Activated CD8-positive, alpha-beta T cell treated with anti-CD3 and anti-CD28 coated beads for 36 hours (primary cell): Measurements from ENCODE around the gene OGFR. TPM values are rescaled to one million over a fixed set of nuclear protein-coding genes. Genes with fewer than 3 reads are reported as not detected.

Experiments
- ATAC-seq: fragments of 200-7000 bp; cut with Tn5 transposase; one replicate; pipeline ENCODE4 v1.10.0; 2021; ENCODE audit warnings: mild to moderate bottlenecking, moderate library complexity
- CTCF ChIA-PET: fragments of 350-600 bp; sonication (Branson Sonifier 250); formaldehyde crosslinking; loops from one replicate; lab custom pipeline; 2021; ENCODE audit warnings: antibody characterized with exemption; lab: Charles Lee
- POLR2A ChIA-PET: fragments of 350-600 bp; sonication (Branson Sonifier 250); formaldehyde crosslinking; loops from one replicate; lab custom pipeline; 2021; ENCODE audit warnings: antibody characterized with exemption; lab: Charles Lee
- DNase-seq: peaks from one replicate; pipeline ENCODE4 v3.0.0-alpha.2; 2020
- H3K27ac Mint-ChIP-seq: one replicate; pipeline ENCODE4 v1.8.0; 2021; ENCODE audit warnings: mild to moderate bottlenecking, mixed read lengths
- H3K27me3 Mint-ChIP-seq: one replicate; pipeline ENCODE4 v1.8.0; 2021; ENCODE audit warnings: mixed read lengths
- H3K36me3 Mint-ChIP-seq: one replicate; pipeline ENCODE4 v1.8.0; 2021; ENCODE audit warnings: low read depth, mixed read lengths
- H3K4me1 Mint-ChIP-seq: one replicate; pipeline ENCODE4 v1.8.0; 2021; ENCODE audit warnings: low read depth, mixed read lengths
- H3K4me3 Mint-ChIP-seq: one replicate; pipeline ENCODE4 v1.8.0; 2021; ENCODE audit warnings: mild to moderate bottlenecking, moderate library complexity, mixed read lengths
- H3K9me3 Mint-ChIP-seq: one replicate; pipeline ENCODE4 v1.8.0; 2021; ENCODE audit warnings: mixed read lengths
- intact Hi-C: fragments of 100-400 bp; cut with micrococcal nuclease; formaldehyde crosslinking; loops from one replicate; pipeline ENCODE4 v1.10.0; 2022
- total RNA-seq, 2 experiments: library from RNA; stranded (reverse); gene quantifications; one replicate each; pipeline ENCODE4 v1.2.3, GENCODE V29; 2021
- TF ChIP-seq, protein P1 (sequence below): fragments of 200-600 bp; IDR thresholded peaks from one replicate; pipeline ENCODE4 v1.8.0; 2022; ENCODE audit warnings: antibody characterized with exemption, mild to moderate bottlenecking

The OGFR gene
- total RNA-seq, 2 experiments from 2014 or later: 53.6 to 55.2 TPM

GRCh38 chr20:62860924-62861691, 56.5 kb downstream of the OGFR start:
- H3K4me1 Mint-ChIP-seq: peaks cover 19% of the 10 kb centered on the region
- DNase-seq: peak; percentile 49
- intact Hi-C loops: no loop called here
- H3K27me3 Mint-ChIP-seq: no peaks in the 10 kb centered on the region
- TF ChIP-seq, protein P1, sequence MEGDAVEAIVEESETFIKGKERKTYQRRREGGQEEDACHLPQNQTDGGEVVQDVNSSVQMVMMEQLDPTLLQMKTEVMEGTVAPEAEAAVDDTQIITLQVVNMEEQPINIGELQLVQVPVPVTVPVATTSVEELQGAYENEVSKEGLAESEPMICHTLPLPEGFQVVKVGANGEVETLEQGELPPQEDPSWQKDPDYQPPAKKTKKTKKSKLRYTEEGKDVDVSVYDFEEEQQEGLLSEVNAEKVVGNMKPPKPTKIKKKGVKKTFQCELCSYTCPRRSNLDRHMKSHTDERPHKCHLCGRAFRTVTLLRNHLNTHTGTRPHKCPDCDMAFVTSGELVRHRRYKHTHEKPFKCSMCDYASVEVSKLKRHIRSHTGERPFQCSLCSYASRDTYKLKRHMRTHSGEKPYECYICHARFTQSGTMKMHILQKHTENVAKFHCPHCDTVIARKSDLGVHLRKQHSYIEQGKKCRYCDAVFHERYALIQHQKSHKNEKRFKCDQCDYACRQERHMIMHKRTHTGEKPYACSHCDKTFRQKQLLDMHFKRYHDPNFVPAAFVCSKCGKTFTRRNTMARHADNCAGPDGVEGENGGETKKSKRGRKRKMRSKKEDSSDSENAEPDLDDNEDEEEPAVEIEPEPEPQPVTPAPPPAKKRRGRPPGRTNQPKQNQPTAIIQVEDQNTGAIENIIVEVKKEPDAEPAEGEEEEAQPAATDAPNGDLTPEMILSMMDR: no peak
- H3K36me3 Mint-ChIP-seq: peaks cover 8% of the 10 kb centered on the region
- peak; percentile 27 for ATAC-seq
- H3K27ac Mint-ChIP-seq: no peak overlapping the region
- no peaks in the 10 kb centered on the region for H3K9me3 Mint-ChIP-seq
- peak overlapping the region; percentile 47 for H3K4me3 Mint-ChIP-seq
- ChIA-PET POLR2A (interaction anchor here (0.8 to 1.0 kb wide), 3 partner anchors 59 to 131 kb away, joined by 3 read pairs; no protein-coding TSS in a partner anchor), CTCF (interaction anchor here (0.9 to 1.1 kb wide), 3 partner anchors 11 to 148 kb away, joined by 3 to 4 read pairs (median 3); partner anchors contain the start of gene MRGBP)

DNA sequence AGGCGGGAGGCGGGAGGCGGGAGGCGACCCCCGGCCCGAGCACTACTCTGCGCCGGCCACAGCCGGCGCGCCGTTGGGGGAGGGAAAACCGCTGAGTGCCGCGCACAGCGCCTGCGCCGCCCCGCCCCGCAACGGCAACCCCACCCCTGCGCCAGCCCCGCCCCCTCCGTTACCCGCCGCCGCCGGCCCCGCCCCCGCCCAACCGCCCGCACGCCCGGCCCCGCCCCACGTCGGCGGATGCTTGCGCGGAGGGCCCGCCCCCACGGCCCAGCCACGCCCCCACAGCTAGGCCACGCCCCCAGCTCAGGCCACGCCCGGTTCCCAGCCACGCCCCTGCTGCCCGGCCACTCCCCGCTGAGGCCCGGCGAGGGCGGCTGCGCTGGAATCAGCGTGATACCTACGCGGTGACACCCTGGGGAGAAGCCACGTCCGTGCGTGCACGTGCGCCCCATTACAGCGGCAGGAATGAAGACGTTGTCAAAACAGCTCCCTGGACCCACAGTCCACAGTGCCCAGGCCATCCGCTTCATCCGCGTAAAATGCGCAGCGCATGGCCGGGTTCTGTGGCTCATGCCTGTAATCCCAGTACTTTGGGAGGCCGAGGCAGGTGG, 57.2 kb downstream of the OGFR start, which contains the start of gene TCFL5:
Gene TCFL5 (minus strand): TSS at position 97 of the 611 bp plus-strand sequence. CDS start 152 bp downstream, outside the sequence.
- Mint-ChIP-seq H3K9me3 (no peaks in the 10 kb centered on the region), H3K36me3 (peaks cover 6% of the 10 kb centered on the region), H3K27ac (no peak within 1 kb of the TSS), H3K27me3 (no peaks in the 10 kb centered on the region), H3K4me1 (peaks cover 19% of the 10 kb centered on the region), H3K4me3 (peak within 1 kb of the TSS; percentile 69)
- CTCF ChIA-PET: interaction anchor here (0.9 to 1.1 kb wide), 4 partner anchors 11 to 147 kb away, joined by 3 to 4 read pairs (median 3); partner anchors contain the start of gene MRGBP
- TF ChIP-seq, protein P1: no peak
- intact Hi-C loops: no loop called here
- POLR2A ChIA-PET: interaction anchor here (1.0 to 1.2 kb wide), 2 partner anchors 59 to 164 kb away, joined by 3 read pairs; no protein-coding TSS in a partner anchor
- ATAC-seq: peak; percentile 94
- peak; percentile 90 for DNase-seq

Other genes with a start within 250 kb of the OGFR start
- 10 to 100 TPM; 66.5 to 68.4 TPM for gene SLCO4A1, start 162.3 kb upstream of the OGFR start, total RNA-seq
- gene NTSR1, start 96.0 kb upstream of the OGFR start, total RNA-seq: not detected
- gene MRGBP, start 8.4 kb upstream of the OGFR start, total RNA-seq: 10 to 100 TPM; 18.5 to 18.9 TPM
- not detected for gene COL9A3, start 12.2 kb downstream of the OGFR start, total RNA-seq
- gene TCFL5, start 57.0 kb downstream of the OGFR start, total RNA-seq: 1 to 10 TPM; 7.5 to 7.6 TPM
- 10 to 100 TPM; 45.9 to 47.4 TPM for gene DIDO1, start 121.7 kb downstream of the OGFR start, total RNA-seq
- 10 to 100 TPM; 39.2 to 42.2 TPM for gene GID8, start 133.3 kb downstream of the OGFR start, total RNA-seq
- 10 to 100 TPM; 78.5 to 78.7 TPM for gene SLC17A9, start 147.9 kb downstream of the OGFR start, total RNA-seq
- gene BHLHE23, start 202.1 kb downstream of the OGFR start, total RNA-seq: not detected